C4-2B (cell line): ENCODE measurements around the gene GAS2L2.

Source experiments
- ZFX ChIP-seq: fragments of 450-650 bp; IDR thresholded peaks from 2 replicates; pipeline ENCODE4 v1.6.1; 2017
- TF ChIP-seq, protein P1 (sequence below): fragments of 450-650 bp; conservative IDR thresholded peaks from 2 replicates; pipeline ENCODE4 v1.5.1; 2017; ENCODE audit warnings: mild to moderate bottlenecking

DNA sequence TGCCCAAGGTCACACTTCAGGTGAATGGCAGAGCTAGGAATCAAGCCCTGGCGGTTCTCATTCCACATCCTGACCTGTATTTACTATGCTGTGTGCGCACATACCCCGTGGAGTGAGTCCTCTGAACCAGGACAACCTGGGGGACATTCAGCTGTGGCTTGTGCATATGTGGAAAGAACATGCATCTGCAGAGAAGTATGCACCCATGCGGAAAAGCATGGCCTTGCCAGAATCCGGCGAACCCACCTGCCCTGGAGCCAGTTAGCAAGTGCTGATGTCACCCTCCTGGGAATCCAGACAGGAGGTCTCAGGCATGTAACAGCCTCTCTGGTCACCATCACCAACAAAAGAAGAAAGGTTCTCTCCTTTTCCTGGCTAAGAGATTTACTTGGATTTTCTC is 19.7 kb downstream of the GAS2L2 start:
- TF ChIP-seq, protein P1, sequence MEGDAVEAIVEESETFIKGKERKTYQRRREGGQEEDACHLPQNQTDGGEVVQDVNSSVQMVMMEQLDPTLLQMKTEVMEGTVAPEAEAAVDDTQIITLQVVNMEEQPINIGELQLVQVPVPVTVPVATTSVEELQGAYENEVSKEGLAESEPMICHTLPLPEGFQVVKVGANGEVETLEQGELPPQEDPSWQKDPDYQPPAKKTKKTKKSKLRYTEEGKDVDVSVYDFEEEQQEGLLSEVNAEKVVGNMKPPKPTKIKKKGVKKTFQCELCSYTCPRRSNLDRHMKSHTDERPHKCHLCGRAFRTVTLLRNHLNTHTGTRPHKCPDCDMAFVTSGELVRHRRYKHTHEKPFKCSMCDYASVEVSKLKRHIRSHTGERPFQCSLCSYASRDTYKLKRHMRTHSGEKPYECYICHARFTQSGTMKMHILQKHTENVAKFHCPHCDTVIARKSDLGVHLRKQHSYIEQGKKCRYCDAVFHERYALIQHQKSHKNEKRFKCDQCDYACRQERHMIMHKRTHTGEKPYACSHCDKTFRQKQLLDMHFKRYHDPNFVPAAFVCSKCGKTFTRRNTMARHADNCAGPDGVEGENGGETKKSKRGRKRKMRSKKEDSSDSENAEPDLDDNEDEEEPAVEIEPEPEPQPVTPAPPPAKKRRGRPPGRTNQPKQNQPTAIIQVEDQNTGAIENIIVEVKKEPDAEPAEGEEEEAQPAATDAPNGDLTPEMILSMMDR = no peak
- no peak for TF ChIP-seq ZFX
